Upper lobe of right lung (tissue), 1 donor: Measurements from ENCODE around the gene CLIC3. TPM values are rescaled to one million over a fixed set of nuclear protein-coding genes. Genes with fewer than 3 reads are reported as not detected.
A peak's percentile ranks its signal among the peaks of the same experiment; 100 is the strongest.

Source experiments
- ATAC-seq: fragments of 200-7000 bp; cut with Tn5 transposase; one replicate; pipeline ENCODE4 v1.9.1; 2020; ENCODE audit warnings: mild to moderate bottlenecking, moderate library complexity
- DNase-seq: peaks from one replicate; pipeline ENCODE4 v3.0.0-alpha.2; 2020
- H3K27ac ChIP-seq: fragments of 200-600 bp; one replicate; pipeline ENCODE4 v1.8.0; 2022
- H3K27me3 ChIP-seq: fragments of 200-600 bp; one replicate; pipeline ENCODE4 v1.8.0; 2022; ENCODE audit warnings: mild to moderate bottlenecking
- H3K36me3 ChIP-seq: fragments of 200-600 bp; one replicate; pipeline ENCODE4 v1.8.0; 2022
- H3K4me1 ChIP-seq: fragments of 200-600 bp; one replicate; pipeline ENCODE4 v1.8.0; 2022
- H3K4me3 ChIP-seq: fragments of 200-600 bp; one replicate; pipeline ENCODE4 v1.8.0; 2022; ENCODE audit warnings: mild to moderate bottlenecking
- H3K9me3 ChIP-seq: fragments of 200-600 bp; one replicate; pipeline ENCODE4 v1.8.0; 2022
- CTCF ChIP-seq: fragments of 200-600 bp; IDR thresholded peaks from one replicate; pipeline ENCODE4 v1.8.0; 2022; ENCODE audit warnings: antibody characterized with exemption
- intact Hi-C: fragments of 100-400 bp; cut with DNase I; formaldehyde crosslinking; loops from one replicate; pipeline ENCODE4 v1.11.0; 2022
- total RNA-seq: library from RNA; stranded (reverse); fragmentation: NEBNext Ultra II Directional; extraction: Animal tissue kit (Norgen Biotek cat#: 25700); gene quantifications from one replicate; pipeline ENCODE4 v1.2.1, GENCODE V29; 2021
- donor health status: DM: no; HTN: yes; CAD: no; lungs with severe emphysema.

The CLIC3 gene
- total RNA-seq, 1 donor from 2014 or later: 80.7 TPM

- Histone ChIP-seq H3K27me3 (no peaks in the 10 kb centered on the region), H3K4me3 (peak overlapping the region; percentile 84), H3K27ac (peak overlapping the region; percentile 85), H3K36me3 (peaks cover 13% of the 10 kb centered on the region), H3K4me1 (peaks cover 47% of the 10 kb centered on the region), H3K9me3 (no peaks in the 10 kb centered on the region)
- DNase-seq (no peak), ATAC-seq (no peak)
- intact Hi-C loops: no loop called here
- no peak for TF ChIP-seq CTCF
Measured at GRCh38 chr9:136992819-136993369, 3.5 kb downstream of the CLIC3 start.

- ATAC-seq: peak; percentile 88
- no peaks in the 10 kb centered on the region for H3K9me3 ChIP-seq
- peaks cover 41% of the 10 kb centered on the region for H3K4me1 ChIP-seq
- peak within 1 kb of the TSS; percentile 85 for H3K27ac ChIP-seq
- no peak for TF ChIP-seq CTCF
- peaks cover 13% of the 10 kb centered on the region for H3K36me3 ChIP-seq
- intact Hi-C loops: no loop called here
- peak; percentile 98 for DNase-seq
- no peaks in the 10 kb centered on the region for H3K27me3 ChIP-seq
- H3K4me3 ChIP-seq: peak within 1 kb of the TSS; percentile 84
Measured at GRCh38 chr9:136991993-136992818, 4.2 kb downstream of the CLIC3 start, which contains the start of gene PAXX. Gene PAXX (plus strand): TSS chr9:136992422. CDS start chr9:136992444, 22 bp downstream.

GRCh38 chr9:136990242-136990911 lies 6.0 kb downstream of the CLIC3 start:
- H3K27ac ChIP-seq: no peak overlapping the region
- H3K4me3 ChIP-seq: no peak overlapping the region
- intact Hi-C loops: no loop called here
- peaks cover 24% of the 10 kb centered on the region for H3K4me1 ChIP-seq
- H3K27me3 ChIP-seq: peaks cover 11% of the 10 kb centered on the region
- ATAC-seq (no peak), DNase-seq (no peak)
- no peaks in the 10 kb centered on the region for H3K9me3 ChIP-seq
- TF ChIP-seq CTCF: no peak
- peaks cover 13% of the 10 kb centered on the region for H3K36me3 ChIP-seq

- DNase-seq (no peak), ATAC-seq (no peak)
- Histone ChIP-seq H3K9me3 (no peaks in the 10 kb centered on the region), H3K27ac (no peak overlapping the region), H3K27me3 (peaks cover 23% of the 10 kb centered on the region), H3K36me3 (peaks cover 2% of the 10 kb centered on the region), H3K4me3 (no peak overlapping the region), H3K4me1 (peaks cover 12% of the 10 kb centered on the region)
- no peak for TF ChIP-seq CTCF
- intact Hi-C loops: no loop called here
Measured at GRCh38 chr9:136988872-136989271, 7.5 kb downstream of the CLIC3 start.

- intact Hi-C loops: no loop called here
- no peaks in the 10 kb centered on the region for H3K36me3 ChIP-seq
- no peak overlapping the region for H3K27ac ChIP-seq
- ATAC-seq (no peak), DNase-seq (no peak)
- no peak for TF ChIP-seq CTCF
- no peak overlapping the region for H3K4me3 ChIP-seq
- H3K27me3 ChIP-seq: peaks cover 23% of the 10 kb centered on the region
- peaks cover 5% of the 10 kb centered on the region for H3K4me1 ChIP-seq
- no peaks in the 10 kb centered on the region for H3K9me3 ChIP-seq
Measured at GRCh38 chr9:136985853-136986252, 10.5 kb downstream of the CLIC3 start.
